Measurements from ENCODE around the gene EID3.

Gene EID3

DNA sequence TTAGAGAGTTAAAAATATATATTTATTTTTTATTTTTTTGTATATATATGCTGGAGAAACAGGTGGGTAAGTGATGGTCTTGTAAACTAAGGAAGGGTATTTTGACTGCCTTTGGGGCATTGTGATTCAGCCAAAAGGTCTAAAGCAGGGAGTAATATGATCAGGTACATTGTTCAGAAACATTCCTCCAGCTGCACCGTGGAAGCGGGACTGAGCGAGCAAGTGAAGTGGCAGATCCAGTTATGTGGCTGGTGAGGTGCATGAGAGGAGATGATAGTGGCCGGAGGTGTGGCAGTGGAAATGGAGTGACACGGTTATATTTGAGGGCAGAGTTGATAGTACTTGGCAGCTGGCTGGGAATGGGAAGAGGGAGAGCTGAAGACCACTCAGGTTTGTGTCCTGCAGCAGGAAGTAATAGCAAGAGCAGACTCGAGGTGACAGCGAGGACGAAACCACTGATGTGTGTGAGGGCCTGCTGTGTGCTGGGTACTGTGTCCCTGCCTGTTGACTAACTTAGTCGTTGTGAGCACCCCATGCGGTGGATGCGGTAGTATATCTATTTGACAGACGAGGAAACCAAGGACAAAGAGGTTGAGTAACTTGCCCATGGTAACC lies 39.2 kb downstream of the EID3 start:
- TF ChIP-seq, protein P1, sequence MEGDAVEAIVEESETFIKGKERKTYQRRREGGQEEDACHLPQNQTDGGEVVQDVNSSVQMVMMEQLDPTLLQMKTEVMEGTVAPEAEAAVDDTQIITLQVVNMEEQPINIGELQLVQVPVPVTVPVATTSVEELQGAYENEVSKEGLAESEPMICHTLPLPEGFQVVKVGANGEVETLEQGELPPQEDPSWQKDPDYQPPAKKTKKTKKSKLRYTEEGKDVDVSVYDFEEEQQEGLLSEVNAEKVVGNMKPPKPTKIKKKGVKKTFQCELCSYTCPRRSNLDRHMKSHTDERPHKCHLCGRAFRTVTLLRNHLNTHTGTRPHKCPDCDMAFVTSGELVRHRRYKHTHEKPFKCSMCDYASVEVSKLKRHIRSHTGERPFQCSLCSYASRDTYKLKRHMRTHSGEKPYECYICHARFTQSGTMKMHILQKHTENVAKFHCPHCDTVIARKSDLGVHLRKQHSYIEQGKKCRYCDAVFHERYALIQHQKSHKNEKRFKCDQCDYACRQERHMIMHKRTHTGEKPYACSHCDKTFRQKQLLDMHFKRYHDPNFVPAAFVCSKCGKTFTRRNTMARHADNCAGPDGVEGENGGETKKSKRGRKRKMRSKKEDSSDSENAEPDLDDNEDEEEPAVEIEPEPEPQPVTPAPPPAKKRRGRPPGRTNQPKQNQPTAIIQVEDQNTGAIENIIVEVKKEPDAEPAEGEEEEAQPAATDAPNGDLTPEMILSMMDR (IDR thresholded peaks at IDR 0.05), result no peak
- H3K27me3 ChIP-seq, result no peaks in the 10 kb centered on the region
- no peak overlapping the region for H3K27ac ChIP-seq
- no peaks in the 10 kb centered on the region for H3K4me1 ChIP-seq (ENCODE audit: control insufficient read depth in 1 of 2, insufficient read depth in 1 of 2, low read depth in 1 of 2, low read length in 1 of 2)
- H3K4me3 ChIP-seq (ENCODE audit: low read depth in 1 of 2, low read length in 1 of 2), result no peak overlapping the region
- peaks cover 98% of the 10 kb centered on the region for H3K36me3 ChIP-seq
- H3K9me3 ChIP-seq, result no peaks in the 10 kb centered on the region

DNA sequence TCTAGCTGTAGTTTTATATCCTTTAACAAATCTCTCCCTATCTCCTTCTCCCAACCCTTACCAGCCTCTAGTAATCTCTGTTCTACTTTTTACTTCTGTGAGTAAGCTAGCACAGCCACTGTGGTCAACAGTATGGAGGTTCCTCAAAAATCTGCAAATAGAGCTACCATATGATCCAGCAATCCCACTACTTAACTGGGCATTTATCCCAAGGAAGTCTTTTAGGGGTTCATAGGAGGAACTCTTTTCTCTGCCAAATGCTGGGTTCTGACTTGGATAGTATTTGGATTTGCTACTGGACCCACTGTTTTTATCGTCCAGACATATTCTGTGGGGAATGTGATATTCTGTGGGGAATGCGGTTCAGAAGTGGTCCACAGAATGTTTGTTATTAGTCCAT lies 41.1 kb downstream of the EID3 start:
- Histone ChIP-seq H3K4me3 (ENCODE audit: low read depth in 1 of 2, low read length in 1 of 2) (no peak overlapping the region), H3K9me3 (no peaks in the 10 kb centered on the region), H3K4me1 (ENCODE audit: control insufficient read depth in 1 of 2, insufficient read depth in 1 of 2, low read depth in 1 of 2, low read length in 1 of 2) (no peaks in the 10 kb centered on the region), H3K36me3 (peaks cover 98% of the 10 kb centered on the region), H3K27ac (no peak overlapping the region), H3K27me3 (no peaks in the 10 kb centered on the region)
- TF ChIP-seq, protein P1 (IDR thresholded peaks at IDR 0.05), result no peak

DNA sequence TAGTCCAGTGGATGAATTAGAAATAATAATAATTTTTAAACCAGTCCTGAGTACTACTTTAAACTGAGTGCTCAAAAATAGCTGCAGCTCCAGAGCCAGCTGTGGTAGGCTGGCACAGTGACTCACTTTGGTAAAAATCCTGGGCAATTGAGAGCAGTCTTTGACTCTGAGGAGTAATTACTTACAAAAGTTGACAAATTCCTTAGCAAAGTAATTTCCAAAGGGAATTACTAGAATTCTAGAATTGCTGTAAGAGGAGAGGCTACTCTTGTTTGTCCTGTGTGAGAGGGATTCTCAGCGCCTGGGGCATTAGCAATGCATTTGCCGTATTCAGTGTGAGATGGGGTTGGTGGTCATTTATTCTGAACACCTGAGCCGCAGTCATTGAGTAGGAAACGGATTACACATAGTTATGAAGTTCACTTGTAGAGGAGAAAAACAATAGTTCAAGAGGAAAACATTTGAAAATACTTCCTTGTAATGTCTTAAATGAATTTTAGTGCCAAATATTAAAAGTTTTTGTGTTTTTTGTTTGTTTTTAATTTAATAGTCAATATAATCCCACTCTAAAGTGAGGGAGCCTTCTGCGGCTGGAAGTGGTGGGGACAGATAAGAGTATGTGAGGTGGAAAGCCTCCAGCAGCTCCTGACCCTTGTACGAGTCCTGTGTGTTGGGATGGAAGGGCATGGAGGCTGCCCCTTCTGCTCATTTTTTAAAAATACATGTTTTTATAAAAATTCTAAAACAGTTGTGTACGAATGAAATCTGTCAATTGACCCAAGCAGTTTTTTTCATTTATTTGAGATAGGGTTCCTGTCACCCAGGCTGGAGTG lies 41.9 kb downstream of the EID3 start:
- no peak overlapping the region for H3K27ac ChIP-seq
- H3K36me3 ChIP-seq, result peaks cover 98% of the 10 kb centered on the region

DNA sequence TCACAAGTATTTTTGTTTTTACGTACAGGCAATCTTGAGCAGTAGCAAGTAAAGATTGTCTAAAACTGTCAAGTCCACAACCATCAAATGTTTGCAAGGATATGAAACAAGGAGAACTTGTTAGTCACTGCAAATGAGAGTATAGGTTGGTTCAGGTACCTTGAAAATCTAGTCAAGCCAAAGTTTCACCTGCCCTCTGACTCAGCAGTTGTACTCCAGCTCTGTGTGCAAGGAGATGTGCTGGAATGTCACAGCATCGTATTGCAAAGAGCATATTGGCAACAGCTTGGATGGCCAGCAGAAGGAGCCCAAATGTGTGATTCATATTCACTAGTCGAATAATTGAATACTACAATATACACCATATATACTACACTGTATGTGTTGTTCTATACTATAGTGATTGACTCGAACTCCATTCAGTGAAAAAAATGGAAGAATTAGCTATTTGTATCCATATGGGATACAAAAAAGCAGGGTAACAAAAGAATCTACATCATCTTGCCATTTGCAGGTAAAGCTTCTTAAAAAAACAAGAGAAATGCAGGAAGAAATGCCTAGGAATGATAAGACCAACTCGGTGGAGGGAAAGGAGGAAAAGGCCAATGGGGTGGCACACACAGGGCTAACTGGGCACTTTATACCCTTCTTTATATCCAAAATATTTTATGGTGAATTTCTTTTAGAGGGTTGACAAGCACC lies 44.0 kb downstream of the EID3 start:
- H3K27me3 ChIP-seq, result no peaks in the 10 kb centered on the region
- no peak overlapping the region for H3K27ac ChIP-seq
- H3K9me3 ChIP-seq, result no peaks in the 10 kb centered on the region
- peaks cover 97% of the 10 kb centered on the region for H3K36me3 ChIP-seq
- no peaks in the 10 kb centered on the region for H3K4me1 ChIP-seq (ENCODE audit: control insufficient read depth in 1 of 2, insufficient read depth in 1 of 2, low read depth in 1 of 2, low read length in 1 of 2)
- no peak overlapping the region for H3K4me3 ChIP-seq (ENCODE audit: low read depth in 1 of 2, low read length in 1 of 2)
- TF ChIP-seq, protein P1 (IDR thresholded peaks at IDR 0.05), result no peak

More for the DNA sequence above, 41.9 kb downstream of the EID3 start:
- no peaks in the 10 kb centered on the region for H3K9me3 ChIP-seq
- no peaks in the 10 kb centered on the region for H3K4me1 ChIP-seq (ENCODE audit: control insufficient read depth in 1 of 2, insufficient read depth in 1 of 2, low read depth in 1 of 2, low read length in 1 of 2)
- TF ChIP-seq, protein P1 (IDR thresholded peaks at IDR 0.05), result no peak
- H3K27me3 ChIP-seq, result no peaks in the 10 kb centered on the region
- no peak overlapping the region for H3K4me3 ChIP-seq (ENCODE audit: low read depth in 1 of 2, low read length in 1 of 2)

DNA sequence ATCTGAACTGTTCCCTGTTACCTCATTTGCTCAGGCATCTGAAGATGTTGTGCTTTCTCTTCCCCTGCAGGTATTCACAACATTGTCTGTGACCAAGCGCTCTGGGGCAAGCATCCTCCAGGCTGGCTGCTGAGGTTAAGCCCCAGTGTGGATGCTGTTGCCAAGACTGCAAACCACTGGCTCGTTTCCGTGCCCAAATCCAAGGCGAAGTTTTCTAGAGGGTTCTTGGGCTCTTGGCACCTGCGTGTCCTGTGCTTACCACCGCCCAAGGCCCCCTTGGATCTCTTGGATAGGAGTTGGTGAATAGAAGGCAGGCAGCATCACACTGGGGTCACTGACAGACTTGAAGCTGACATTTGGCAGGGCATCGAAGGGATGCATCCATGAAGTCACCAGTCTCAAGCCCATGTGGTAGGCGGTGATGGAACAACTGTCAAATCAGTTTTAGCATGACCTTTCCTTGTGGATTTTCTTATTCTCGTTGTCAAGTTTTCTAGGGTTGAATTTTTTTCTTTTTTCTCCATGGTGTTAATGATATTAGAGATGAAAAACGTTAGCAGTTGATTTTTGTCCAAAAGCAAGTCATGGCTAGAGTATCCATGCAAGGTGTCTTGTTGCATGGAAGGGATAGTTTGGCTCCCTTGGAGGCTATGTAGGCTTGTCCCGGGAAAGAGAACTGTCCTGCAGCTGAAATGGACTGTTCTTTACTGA lies 44.9 kb downstream of the EID3 start:
- H3K36me3 ChIP-seq, result peaks cover 97% of the 10 kb centered on the region
- no peak overlapping the region for H3K4me3 ChIP-seq (ENCODE audit: low read depth in 1 of 2, low read length in 1 of 2)
- H3K9me3 ChIP-seq, result no peaks in the 10 kb centered on the region
- TF ChIP-seq, protein P1 (IDR thresholded peaks at IDR 0.05), result no peak
- H3K4me1 ChIP-seq (ENCODE audit: control insufficient read depth in 1 of 2, insufficient read depth in 1 of 2, low read depth in 1 of 2, low read length in 1 of 2), result no peaks in the 10 kb centered on the region
- no peaks in the 10 kb centered on the region for H3K27me3 ChIP-seq
- no peak overlapping the region for H3K27ac ChIP-seq

Data from neutrophil (primary cell).